SW 1271 (cell line): ENCODE results near the gene SAMHD1.
"Not testable (repeated sequence)": the region's sequence is repeated elsewhere in the genome, so short reads cannot be mapped to it uniquely, and the experiment has no call there.

Experiments
- DNase-seq, 2 experiments: peaks; one replicate each; lab custom pipeline; 2025; lab: John Stamatoyannopoulos, UW

The SAMHD1 gene

DNA sequence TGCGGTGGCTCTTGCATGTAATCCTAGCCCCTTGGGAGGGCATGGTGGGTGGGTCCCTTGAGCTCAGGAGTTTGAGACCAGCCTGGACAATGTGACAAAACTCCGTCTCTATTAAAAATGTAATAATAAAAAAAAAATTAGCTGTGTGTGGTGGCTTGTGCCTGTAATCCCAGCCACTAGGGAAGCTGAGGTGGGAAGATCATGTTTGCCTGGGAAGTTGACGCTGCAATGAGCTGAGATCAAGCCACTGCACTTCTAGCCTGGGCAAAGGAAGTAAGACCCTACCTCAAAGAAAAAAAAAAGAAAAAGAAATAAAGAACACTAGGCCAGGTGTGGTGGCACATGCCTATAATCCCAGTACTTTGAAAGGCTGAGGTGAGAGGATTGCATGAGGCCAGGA, 4.5 kb upstream of the SAMHD1 start:
- no peak for DNase-seq

- peak in 1 of 2 experiments; percentile 71 for DNase-seq
Measured at GRCh38 chr20:36951979-36952738, 651 bp upstream of the SAMHD1 start.

- peak in 1 of 2 experiments; percentile 67 for DNase-seq
Measured at GRCh38 chr20:36950414-36951197, 902 bp downstream of the SAMHD1 start.

DNA sequence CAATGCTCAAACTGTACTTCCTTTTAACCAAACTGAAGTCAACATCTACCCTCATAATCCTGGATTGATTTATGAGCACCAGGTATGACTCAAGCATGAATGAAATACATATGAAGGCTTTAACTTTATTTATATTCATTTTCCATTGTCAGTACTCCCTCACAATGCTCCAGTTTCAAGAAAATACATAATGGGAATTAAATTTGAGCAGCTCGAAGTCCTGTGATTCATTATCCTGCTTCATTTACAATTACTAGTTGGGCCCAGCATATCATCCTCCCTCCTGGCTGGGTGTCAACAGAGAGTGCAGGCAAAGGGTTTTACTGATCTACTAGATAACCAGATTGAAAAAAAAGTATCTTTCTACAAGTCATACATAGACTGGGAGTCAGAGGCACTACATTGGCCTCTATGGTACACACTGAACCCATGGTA, 10.1 kb downstream of the SAMHD1 start:
- no peak for DNase-seq

- DNase-seq, result no peak
Measured at GRCh38 chr20:36937402-36937770, 14.1 kb downstream of the SAMHD1 start.

GRCh38 chr20:36936761-36937401, 14.6 kb downstream of the SAMHD1 start:
- not testable (repeated sequence) for DNase-seq

DNA sequence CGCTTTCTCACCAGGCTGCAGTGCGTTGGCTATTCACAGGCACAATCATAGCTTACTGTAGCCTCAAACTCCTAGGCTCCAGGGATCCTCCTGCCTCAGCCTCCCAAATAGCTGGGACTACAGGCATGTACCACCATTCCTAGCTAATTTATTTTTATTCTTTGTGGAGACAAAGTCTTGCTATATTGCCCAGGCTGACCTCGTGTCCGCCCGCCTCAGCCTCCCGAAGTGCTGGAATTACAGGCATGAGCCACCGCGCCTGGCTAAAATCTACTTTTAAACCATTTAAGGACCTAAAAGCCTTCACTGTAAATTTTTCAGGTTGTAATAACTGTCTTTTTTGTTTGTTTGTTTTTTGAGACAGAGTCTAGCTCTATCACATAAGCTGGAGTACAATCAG, 15.2 kb downstream of the SAMHD1 start:
- DNase-seq, result no peak

DNA sequence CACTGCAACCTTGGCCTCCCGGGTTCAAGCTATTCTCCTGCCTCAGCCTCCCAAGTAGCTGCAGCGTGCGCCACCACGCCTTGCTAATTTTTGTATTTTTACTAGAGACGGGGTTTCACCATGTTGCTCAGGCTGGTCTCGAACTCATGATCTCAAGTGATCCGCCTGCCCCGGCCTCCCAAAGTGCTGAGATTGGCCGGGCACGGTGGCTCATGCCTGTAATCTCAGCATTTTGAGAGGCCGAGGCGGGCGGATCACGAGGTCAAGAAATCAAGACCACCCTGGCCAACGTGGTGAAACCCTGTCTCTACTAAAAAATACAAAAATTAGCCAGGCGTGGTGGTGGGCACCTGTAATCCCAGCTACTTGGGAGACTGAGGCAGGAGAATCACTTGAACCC, 17.9 kb downstream of the SAMHD1 start:
- not testable (repeated sequence) for DNase-seq

GRCh38 chr20:36932476-36933426, 18.8 kb downstream of the SAMHD1 start:
- DNase-seq, result no peak

GRCh38 chr20:36932067-36932466, 19.4 kb downstream of the SAMHD1 start:
- DNase-seq, result not testable (repeated sequence)

- no peak for DNase-seq
Measured at GRCh38 chr20:36929691-36930090, 21.8 kb downstream of the SAMHD1 start.

DNA sequence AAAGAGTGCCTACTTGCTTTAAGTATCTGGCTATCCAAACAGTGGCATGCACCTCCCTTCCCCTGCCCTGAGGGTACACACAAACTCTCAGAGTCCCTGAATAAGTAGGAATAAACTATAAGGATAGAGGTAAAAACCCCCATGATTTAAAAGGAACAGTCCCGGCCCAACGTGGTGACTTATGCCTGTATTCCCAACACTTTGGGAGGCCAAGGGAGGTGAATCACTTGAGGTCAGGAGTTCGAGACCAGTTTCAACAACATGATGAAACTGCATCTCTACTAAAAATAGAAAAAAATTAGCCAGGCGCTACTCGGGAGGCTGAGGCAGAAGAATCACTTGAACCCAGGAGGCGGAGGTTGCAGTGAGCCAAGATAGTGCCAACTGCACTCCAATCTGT, 22.2 kb downstream of the SAMHD1 start:
- no peak for DNase-seq

GRCh38 chr20:36927704-36928103, 23.8 kb downstream of the SAMHD1 start:
- DNase-seq, result no peak

- DNase-seq, result no peak
Measured at GRCh38 chr20:36926653-36927200, 24.8 kb downstream of the SAMHD1 start.

GRCh38 chr20:36925234-36925633, 26.3 kb downstream of the SAMHD1 start:
- no peak for DNase-seq

- no peak for DNase-seq
Measured at GRCh38 chr20:36924167-36925045, 27.1 kb downstream of the SAMHD1 start.

- no peak for DNase-seq
Measured at GRCh38 chr20:36920334-36920730, 31.2 kb downstream of the SAMHD1 start.

DNA sequence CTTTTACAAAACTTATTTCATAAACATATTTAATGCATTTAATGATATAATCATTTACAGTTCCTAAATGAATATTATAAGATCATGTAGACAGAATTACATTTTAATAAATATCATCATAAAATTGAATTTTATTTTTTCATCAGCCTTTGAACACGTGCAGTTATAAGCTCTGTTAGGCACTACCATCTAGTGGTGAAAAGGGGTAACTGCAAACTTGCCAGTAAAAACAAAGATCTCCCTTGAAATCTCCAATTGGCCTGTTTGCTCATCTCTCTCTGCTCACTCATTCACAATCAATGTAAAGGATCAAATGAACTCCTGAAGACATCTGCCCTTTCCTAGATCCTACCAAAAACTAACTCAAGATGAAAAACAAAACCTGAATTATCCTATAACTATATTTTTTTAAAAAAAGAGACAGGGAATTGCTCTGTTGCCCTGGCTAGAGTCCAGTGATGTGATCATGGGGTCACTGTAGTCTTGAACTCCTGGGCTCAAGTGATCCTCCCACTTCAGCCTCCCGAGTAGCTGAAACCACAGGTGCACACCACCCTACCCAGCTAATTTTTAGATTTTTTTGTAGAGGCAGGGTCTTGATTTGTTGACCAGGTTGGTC, 31.7 kb downstream of the SAMHD1 start:
- peak in 1 of 2 experiments; percentile 81 for DNase-seq

DNA sequence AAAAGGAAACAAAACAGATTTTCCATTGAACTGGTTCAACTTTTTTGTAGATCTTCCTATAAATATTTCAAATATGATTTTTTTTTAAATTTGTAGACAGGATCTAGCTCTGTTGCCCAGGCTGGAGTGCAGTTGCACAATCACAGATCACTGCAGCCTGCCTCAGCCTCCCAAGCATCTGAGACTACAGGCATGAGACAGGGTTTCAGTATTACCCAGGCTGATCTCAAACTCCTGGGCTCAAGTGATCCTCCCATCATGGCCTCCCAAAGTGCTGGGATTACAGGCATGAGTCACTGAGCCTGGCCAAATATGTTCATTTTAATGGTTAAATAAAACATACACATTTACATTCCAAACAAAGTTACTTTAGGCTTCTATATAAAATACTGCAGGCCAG, 33.6 kb downstream of the SAMHD1 start:
- no peak for DNase-seq

DNA sequence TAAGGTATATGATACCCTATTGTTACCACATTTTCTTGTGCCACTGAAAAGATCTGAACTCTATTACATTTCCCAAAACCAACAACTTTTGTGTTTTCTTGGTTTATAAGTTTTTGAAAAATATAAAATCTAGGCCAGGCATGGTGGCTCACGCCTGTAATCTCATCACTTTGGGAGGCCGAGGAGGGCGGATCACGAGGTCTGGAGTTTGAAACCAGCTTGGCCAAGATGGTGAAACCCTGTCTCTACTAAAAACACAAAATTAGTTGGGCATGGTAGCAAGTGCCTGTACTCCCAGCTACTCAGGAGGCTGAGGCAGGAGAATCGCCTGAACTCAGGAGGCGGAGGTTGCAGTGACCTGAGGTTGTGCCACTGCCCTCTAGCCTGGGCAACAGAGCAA, 34.3 kb downstream of the SAMHD1 start:
- no peak for DNase-seq
